HEK293T (cell line): ENCODE measurements around the gene KIRREL3.

Experiments used
- FOXM1 ChIP-seq: fragments of 450-650 bp; IDR thresholded peaks from 2 replicates; pipeline ENCODE4 v1.6.1; 2017; ENCODE audit warnings: mild to moderate bottlenecking, borderline replicate concordance
- HDGF ChIP-seq: fragments of 450-650 bp; IDR thresholded peaks from 2 replicates; pipeline ENCODE4 v1.6.1; 2017; ENCODE audit warnings: antibody characterized with exemption, borderline replicate concordance
- L3MBTL2 ChIP-seq: fragments of 450-650 bp; conservative IDR thresholded peaks from 2 replicates; pipeline ENCODE4 v1.6.1; 2016; ENCODE audit warnings: mild to moderate bottlenecking
- PKNOX1 ChIP-seq: fragments of 450-650 bp; IDR thresholded peaks from 2 replicates; pipeline ENCODE4 v1.6.1; 2016
- TARDBP ChIP-seq: fragments of 450-650 bp; IDR thresholded peaks from 2 replicates; pipeline ENCODE4 v1.6.1; 2016

- TF ChIP-seq FOXM1 (no peak), L3MBTL2 (no peak), TARDBP (no peak), PKNOX1 (no peak), HDGF (no peak)
Observed at GRCh38 chr11:126963115-126963514, 37.5 kb downstream of the KIRREL3 start.
